Endodermal cell (in vitro differentiated cells): ENCODE measurements around the gene PANK2. TPM values are rescaled to one million over a fixed set of nuclear protein-coding genes. Genes with fewer than 3 reads are reported as not detected.

ENCODE experiments used
- DNase-seq: peaks from one replicate; pipeline ENCODE4 v3.0.0-alpha.2; 2017
- H3K27ac ChIP-seq: 2 replicates; pipeline ENCODE4 v1.5.1; 2013; ENCODE audit warnings: mild to moderate bottlenecking, low read depth, low read length, moderate library complexity
- H3K27me3 ChIP-seq: 2 replicates; pipeline ENCODE4 v1.6.1; 2013; ENCODE audit warnings: mild to moderate bottlenecking, low read length, moderate library complexity; ENCODE audit not compliant: insufficient read depth, control insufficient read depth, poor library complexity, severe bottlenecking
- H3K36me3 ChIP-seq: 2 replicates; pipeline ENCODE4 v1.7.0; 2013; ENCODE audit warnings: mild to moderate bottlenecking, low read length, moderate library complexity; ENCODE audit not compliant: control insufficient read depth, insufficient read depth
- H3K4me1 ChIP-seq: one replicate; pipeline ENCODE4 v1.7.0; 2013; ENCODE audit warnings: low read length; ENCODE audit not compliant: control insufficient read depth, insufficient read depth
- H3K4me3 ChIP-seq: 2 replicates; pipeline ENCODE4 v1.5.1; 2013; ENCODE audit warnings: mild to moderate bottlenecking, low read length, moderate library complexity
- H3K9ac ChIP-seq: 2 replicates; pipeline ENCODE4 v1.6.1; 2013; ENCODE audit warnings: mild to moderate bottlenecking, low read length, moderate library complexity; ENCODE audit not compliant: poor library complexity, severe bottlenecking; ENCODE audit errors: extremely low read depth
- H3K9me3 ChIP-seq: 2 replicates; pipeline ENCODE4 v1.6.1; 2013; ENCODE audit warnings: mild to moderate bottlenecking, low read length, moderate library complexity; ENCODE audit not compliant: control insufficient read depth
- H3K27ac Mint-ChIP-seq: 2 replicates; pipeline ENCODE4 v1.8.0; 2020; ENCODE audit warnings: mixed read lengths
- H3K27me3 Mint-ChIP-seq: 2 replicates; pipeline ENCODE4 v1.8.0; 2021; ENCODE audit warnings: mild to moderate bottlenecking, mixed read lengths; ENCODE audit not compliant: insufficient read depth
- H3K36me3 Mint-ChIP-seq: 2 replicates; pipeline ENCODE4 v1.8.0; 2020; ENCODE audit warnings: low read depth, mixed read lengths
- H3K4me1 Mint-ChIP-seq: 2 replicates; pipeline ENCODE4 v1.8.0; 2020; ENCODE audit warnings: mixed read lengths
- H3K4me3 Mint-ChIP-seq: 2 replicates; pipeline ENCODE4 v1.8.0; 2020; ENCODE audit warnings: mild to moderate bottlenecking, moderate library complexity, mixed read lengths
- H3K9me3 Mint-ChIP-seq: 2 replicates; pipeline ENCODE4 v1.8.0; 2020; ENCODE audit warnings: mild to moderate bottlenecking, mixed read lengths
- WGBS, 2 experiments: methylation state at CpG; one replicate each; pipeline versions ENCODE4 v1.1.5 to v1.1.7; 2013; ENCODE audit warnings: missing lambda C conversion rate in 2 of 2, mixed read lengths in 1 of 2; ENCODE audit not compliant: insufficient coverage in 1 of 2, insufficient read length in 1 of 2; 5-methylcytosine and 5-hydroxymethylcytosine counted together
- total RNA-seq, 2 donors: library from RNA; stranded (reverse); fragmentation: NEBNext Ultra II Directional in 1 of 2; extraction: Animal tissue kit (Norgen Biotek cat#: 25700) in 1 of 2; gene quantifications; 2 replicates in 1 of 2; 3 replicates in 1 of 2; pipeline ENCODE4 v1.2.1, GENCODE V29; 2021
- TF ChIP-seq, protein P1 (sequence below): fragments of 200-600 bp; sonication (generic); conservative IDR thresholded peaks from 2 replicates; pipeline ENCODE4 v1.5.0; 2021; ENCODE audit warnings: antibody characterized with exemption, mild to moderate bottlenecking

PANK2 gene
- total RNA-seq, 2 donors from 2014 or later, result 57.6 to 66.5 TPM

GRCh38 chr20:3932681-3933080 lies 43.5 kb downstream of the PANK2 start:
- WGBS, 2 experiments, result 96% methylated on average over 3 of the region's 6 CpGs; no CpG with 5 or more reads in 1 of the 2 experiments
- TF ChIP-seq, protein P1, sequence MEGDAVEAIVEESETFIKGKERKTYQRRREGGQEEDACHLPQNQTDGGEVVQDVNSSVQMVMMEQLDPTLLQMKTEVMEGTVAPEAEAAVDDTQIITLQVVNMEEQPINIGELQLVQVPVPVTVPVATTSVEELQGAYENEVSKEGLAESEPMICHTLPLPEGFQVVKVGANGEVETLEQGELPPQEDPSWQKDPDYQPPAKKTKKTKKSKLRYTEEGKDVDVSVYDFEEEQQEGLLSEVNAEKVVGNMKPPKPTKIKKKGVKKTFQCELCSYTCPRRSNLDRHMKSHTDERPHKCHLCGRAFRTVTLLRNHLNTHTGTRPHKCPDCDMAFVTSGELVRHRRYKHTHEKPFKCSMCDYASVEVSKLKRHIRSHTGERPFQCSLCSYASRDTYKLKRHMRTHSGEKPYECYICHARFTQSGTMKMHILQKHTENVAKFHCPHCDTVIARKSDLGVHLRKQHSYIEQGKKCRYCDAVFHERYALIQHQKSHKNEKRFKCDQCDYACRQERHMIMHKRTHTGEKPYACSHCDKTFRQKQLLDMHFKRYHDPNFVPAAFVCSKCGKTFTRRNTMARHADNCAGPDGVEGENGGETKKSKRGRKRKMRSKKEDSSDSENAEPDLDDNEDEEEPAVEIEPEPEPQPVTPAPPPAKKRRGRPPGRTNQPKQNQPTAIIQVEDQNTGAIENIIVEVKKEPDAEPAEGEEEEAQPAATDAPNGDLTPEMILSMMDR, result no peak
- DNase-seq, result no peak
- Histone ChIP-seq H3K4me3 (no peak overlapping the region), H3K27ac (no peak overlapping the region), H3K9ac (no peak overlapping the region), H3K9me3 (peaks cover 1% of the 10 kb centered on the region), H3K4me1 (no peaks in the 10 kb centered on the region), H3K36me3 (peaks cover 58% of the 10 kb centered on the region), H3K27me3 (no peaks in the 10 kb centered on the region)
- Mint-ChIP-seq H3K4me1 (no peaks in the 10 kb centered on the region), H3K27me3 (no peaks in the 10 kb centered on the region), H3K27ac (no peak overlapping the region), H3K9me3 (no peaks in the 10 kb centered on the region), H3K4me3 (no peak overlapping the region), H3K36me3 (peaks cover 28% of the 10 kb centered on the region)

DNA sequence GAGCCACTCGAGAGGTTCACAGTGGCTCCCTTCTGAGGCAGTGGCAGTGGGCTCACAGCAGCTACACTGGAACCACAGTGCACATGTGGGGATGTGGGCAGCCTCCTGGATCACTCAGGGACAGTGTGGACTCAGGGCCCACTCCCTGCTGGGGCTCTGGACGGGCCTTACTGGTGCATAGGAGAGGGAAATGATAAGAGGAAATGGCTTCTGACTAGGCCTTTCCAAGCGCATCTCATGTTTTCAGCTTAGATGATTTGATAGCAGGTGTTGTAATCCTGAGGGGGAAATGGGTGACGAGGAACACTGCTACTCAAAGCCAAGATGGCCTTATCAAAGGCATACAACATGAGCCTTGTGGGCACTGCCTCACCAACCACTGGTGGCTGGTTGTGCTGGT lies 44.0 kb downstream of the PANK2 start:
- TF ChIP-seq, protein P1, result no peak
- Histone ChIP-seq H3K27ac (no peak overlapping the region), H3K36me3 (peaks cover 60% of the 10 kb centered on the region), H3K4me3 (no peak overlapping the region), H3K4me1 (no peaks in the 10 kb centered on the region), H3K27me3 (no peaks in the 10 kb centered on the region), H3K9ac (no peak overlapping the region), H3K9me3 (peaks cover 6% of the 10 kb centered on the region)
- WGBS, 2 experiments, result 79 to 92% methylated on average over 3 to 4 of the region's 4 CpGs
- Mint-ChIP-seq H3K4me3 (no peak overlapping the region), H3K36me3 (peaks cover 33% of the 10 kb centered on the region), H3K9me3 (no peaks in the 10 kb centered on the region), H3K27me3 (no peaks in the 10 kb centered on the region), H3K27ac (no peak overlapping the region), H3K4me1 (no peaks in the 10 kb centered on the region)
- no peak for DNase-seq

DNA sequence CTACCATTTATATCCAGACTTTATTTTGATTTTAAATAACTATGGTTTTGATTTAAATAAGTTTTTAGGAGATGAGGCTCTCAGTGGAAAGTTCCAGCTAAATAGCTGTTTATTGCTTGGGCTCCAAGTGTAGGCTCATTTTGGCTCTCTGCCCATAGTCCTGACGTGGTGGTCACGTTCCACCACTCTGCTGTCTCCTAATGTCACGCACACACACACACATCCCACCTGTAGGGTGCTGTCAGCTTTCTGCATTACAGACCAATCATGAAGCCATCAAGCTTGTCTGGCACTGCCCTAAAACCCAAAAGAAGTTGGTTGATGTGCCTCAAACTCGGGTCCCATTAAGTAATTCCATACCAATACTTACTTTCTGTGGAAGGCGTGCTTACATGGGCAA lies 45.4 kb downstream of the PANK2 start:
- Mint-ChIP-seq H3K4me3 (no peak overlapping the region), H3K4me1 (no peaks in the 10 kb centered on the region), H3K9me3 (no peaks in the 10 kb centered on the region), H3K27me3 (no peaks in the 10 kb centered on the region), H3K36me3 (peaks cover 48% of the 10 kb centered on the region), H3K27ac (no peak overlapping the region)
- H3K36me3 ChIP-seq, result peaks cover 74% of the 10 kb centered on the region
- TF ChIP-seq, protein P1, result no peak
- 94 to 96% methylated on average over 4 to 5 of the region's 5 CpGs for WGBS, 2 experiments
- DNase-seq, result no peak
- H3K4me1 ChIP-seq, result no peaks in the 10 kb centered on the region
- H3K9me3 ChIP-seq, result peaks cover 14% of the 10 kb centered on the region
- H3K9ac ChIP-seq, result no peak overlapping the region
- no peaks in the 10 kb centered on the region for H3K27me3 ChIP-seq
- H3K27ac ChIP-seq, result no peak overlapping the region
- H3K4me3 ChIP-seq, result no peak overlapping the region
